Measurements from ENCODE around the gene MAP3K14.

The MAP3K14 gene

DNA sequence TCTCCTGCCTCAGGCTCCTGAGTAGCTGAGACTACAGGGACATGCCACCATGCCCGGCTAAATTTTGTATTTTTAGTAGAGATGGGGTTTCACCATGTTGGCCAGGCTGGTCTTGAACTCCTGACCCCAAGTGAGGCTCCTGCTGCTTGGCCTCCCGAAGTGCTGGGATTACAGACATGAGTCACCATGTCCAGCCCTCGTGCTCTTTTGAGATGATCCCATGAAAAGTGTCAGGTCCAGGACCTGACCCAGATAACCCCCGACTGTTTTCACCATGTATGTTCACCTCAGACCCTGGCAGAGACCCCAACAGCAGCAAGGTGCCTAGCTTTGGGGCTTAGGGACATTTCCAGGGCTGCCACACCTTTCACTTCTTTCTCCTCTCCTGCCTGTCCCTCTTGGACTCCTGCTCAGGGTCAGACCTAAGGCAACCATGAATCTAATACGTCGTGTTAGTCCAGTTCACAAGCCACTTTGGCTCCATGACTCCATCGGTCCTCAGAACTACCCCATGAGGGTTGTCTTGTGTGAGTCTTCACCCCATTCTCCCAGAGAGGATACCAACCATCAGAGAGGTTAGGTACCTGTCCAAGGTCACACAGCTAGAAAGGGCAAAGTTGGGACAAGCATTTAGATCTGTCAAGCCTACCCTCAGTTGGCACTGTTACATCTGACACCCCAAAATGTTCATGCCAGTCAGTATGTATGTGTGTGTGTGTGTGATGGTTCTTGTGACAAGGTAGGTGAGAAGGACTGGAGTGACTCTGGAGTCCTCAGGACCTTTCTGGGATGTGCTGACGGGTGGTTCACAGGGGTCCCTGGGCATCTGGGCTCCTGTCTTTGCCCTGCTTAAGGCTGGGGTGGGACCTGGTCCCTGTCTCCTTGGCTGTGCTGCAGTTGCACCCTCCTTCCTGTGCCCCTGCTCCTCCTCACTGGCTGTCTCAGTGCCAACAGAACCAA, 23.1 kb upstream of the MAP3K14 start:
- Histone ChIP-seq H3K9ac (ENCODE audit: low read length in 5 of 5) (peak overlapping the region in 1 of 5 donors; percentile 17), H3K36me3 (ENCODE audit: control insufficient read depth in 5 of 5, insufficient read depth in 5 of 5, low read length in 5 of 5) (no peaks in the 10 kb centered on the region), H3K9me3 (ENCODE audit: control insufficient read depth in 5 of 5, low read length in 5 of 5) (no peaks in the 10 kb centered on the region), H3K4me1 (ENCODE audit: control insufficient read depth in 5 of 5, insufficient read depth in 5 of 5, low read length in 5 of 5) (peaks cover 4 to 31% (median 14%) of the 10 kb centered on the region in 5 donors), H3K27me3 (ENCODE audit: control insufficient read depth in 5 of 5, insufficient read depth in 4 of 5, low read length in 5 of 5) (peaks cover 0 to 26% (median 2%) of the 10 kb centered on the region in 5 donors), H3K27ac (ENCODE audit: low read depth, low read length) (no peak overlapping the region), H3K4me3 (ENCODE audit: low read depth in 1 of 5, low read length in 5 of 5) (no peak overlapping the region)

DNA sequence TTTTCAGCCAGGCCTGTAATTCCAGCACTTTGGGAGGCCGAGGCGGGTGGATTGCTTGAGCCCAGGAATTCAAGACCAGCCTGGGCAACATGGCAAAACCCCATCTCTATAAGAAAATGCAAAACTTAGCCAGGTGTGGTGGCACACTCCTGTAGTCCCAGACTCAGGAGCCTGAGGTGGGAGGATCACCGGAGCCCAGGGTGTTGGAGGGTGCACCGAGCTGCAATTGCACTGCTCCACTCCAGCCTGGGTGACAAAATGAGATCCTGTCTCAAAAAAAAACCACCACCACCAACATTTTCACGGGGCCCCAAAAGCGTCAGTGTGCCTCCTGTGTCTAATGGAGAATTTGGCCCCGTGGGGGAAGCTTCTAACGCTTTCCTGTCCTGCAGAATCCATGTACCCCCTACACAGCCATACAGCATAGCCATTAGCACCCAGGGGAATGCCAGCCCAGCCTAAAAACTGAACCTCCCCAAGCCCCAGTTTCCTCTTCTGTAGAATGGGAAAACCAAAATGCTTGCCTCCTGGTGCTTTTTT, 22.2 kb upstream of the MAP3K14 start:
- Histone ChIP-seq H3K4me3 (ENCODE audit: low read depth in 1 of 5, low read length in 5 of 5) (no peak overlapping the region), H3K27ac (ENCODE audit: low read depth, low read length) (peak overlapping the region; percentile 65), H3K9me3 (ENCODE audit: control insufficient read depth in 5 of 5, low read length in 5 of 5) (no peaks in the 10 kb centered on the region), H3K9ac (ENCODE audit: low read length in 5 of 5) (no peak overlapping the region), H3K4me1 (ENCODE audit: control insufficient read depth in 5 of 5, insufficient read depth in 5 of 5, low read length in 5 of 5) (peaks cover 4 to 31% (median 14%) of the 10 kb centered on the region in 5 donors), H3K36me3 (ENCODE audit: control insufficient read depth in 5 of 5, insufficient read depth in 5 of 5, low read length in 5 of 5) (no peaks in the 10 kb centered on the region), H3K27me3 (ENCODE audit: control insufficient read depth in 5 of 5, insufficient read depth in 4 of 5, low read length in 5 of 5) (peaks cover 0 to 26% (median 5%) of the 10 kb centered on the region in 5 donors)

DNA sequence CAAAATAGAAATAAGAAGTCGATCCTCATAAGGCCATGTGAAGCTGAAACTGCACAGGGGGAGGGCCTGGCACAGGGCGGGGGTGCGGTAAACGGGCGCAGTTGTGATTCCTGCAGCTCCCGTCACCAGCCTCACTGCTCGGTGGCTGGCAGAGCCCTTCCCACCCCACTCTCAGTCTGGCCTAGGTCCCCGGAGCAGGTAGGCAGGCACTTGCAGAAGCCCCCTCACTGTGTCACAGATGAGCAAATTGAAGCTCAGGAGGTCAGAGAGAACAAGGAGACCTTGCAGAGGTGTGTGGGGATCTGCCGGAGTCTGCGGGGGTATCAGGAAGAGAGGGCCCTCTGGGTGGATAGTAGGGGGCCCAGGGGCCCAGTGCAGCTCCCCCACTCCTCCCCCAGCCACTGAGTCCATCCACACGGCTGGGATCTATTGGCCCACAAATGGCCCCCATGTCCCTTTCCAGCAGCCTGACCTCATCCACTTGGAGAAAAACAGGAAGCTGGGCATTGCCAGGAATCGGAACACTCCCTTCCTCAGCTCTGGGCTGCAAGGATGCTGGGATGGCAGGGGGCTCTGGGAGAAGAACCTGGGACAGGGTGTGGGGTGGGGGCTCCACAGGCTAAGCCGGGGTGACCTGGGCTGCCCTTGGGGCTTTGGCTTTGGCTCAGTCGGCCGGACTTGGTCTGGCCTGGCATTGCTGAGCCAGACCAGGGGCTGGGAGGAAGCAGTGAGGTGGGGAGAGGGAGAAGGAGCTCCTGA, 21.4 kb upstream of the MAP3K14 start:
- Histone ChIP-seq H3K36me3 (ENCODE audit: control insufficient read depth in 5 of 5, insufficient read depth in 5 of 5, low read length in 5 of 5) (no peaks in the 10 kb centered on the region), H3K4me1 (ENCODE audit: control insufficient read depth in 5 of 5, insufficient read depth in 5 of 5, low read length in 5 of 5) (peaks cover 8 to 38% (median 20%) of the 10 kb centered on the region in 5 donors), H3K9ac (ENCODE audit: low read length in 5 of 5) (peak overlapping the region in 3 of 5 donors; percentile 17 to 49 (median 18)), H3K9me3 (ENCODE audit: control insufficient read depth in 5 of 5, low read length in 5 of 5) (no peaks in the 10 kb centered on the region), H3K27me3 (ENCODE audit: control insufficient read depth in 5 of 5, insufficient read depth in 4 of 5, low read length in 5 of 5) (peaks cover 0 to 26% (median 5%) of the 10 kb centered on the region in 5 donors), H3K27ac (ENCODE audit: low read depth, low read length) (peak overlapping the region; percentile 65), H3K4me3 (ENCODE audit: low read depth in 1 of 5, low read length in 5 of 5) (peak overlapping the region in 1 of 5 donors; percentile 0)

DNA sequence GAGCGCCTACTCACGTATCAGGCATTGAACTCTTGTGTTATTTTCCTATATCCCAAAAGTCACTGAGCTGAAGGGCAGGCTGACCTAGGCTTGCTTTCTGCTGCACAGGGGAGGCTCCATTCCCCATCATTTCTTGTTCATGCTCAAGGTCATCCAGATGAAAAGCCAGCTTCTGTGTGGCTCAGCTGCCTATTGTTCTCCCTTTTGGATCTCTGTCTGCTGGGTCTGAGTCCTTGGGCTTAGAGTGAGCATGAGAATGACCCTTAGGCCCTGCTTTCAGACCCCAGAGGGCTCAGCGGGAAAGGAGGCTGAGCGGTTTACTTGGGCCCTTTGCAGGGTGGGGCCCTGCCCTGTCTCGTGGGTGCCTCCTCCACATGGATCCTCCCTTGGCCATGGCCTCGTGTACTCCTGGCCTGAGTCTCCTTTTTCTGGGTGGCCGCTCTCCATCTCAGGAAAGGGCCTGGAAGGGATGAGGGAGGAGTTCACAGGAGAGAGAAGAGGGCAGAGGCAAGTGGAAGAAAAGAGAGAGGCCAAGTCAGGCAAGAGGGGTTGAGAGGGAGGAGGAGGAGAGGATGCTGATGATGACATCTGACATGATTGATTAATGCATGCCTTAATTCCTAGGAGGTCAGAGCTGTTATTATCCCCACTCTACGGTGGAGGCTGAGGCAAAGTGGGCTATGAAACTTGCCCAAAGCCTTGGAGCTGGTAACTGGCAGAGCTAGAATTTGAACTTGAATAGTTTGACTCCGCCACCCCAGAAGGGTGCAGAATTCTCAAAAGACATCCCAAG, 19.8 kb upstream of the MAP3K14 start:
- H3K4me1 ChIP-seq (ENCODE audit: control insufficient read depth in 5 of 5, insufficient read depth in 5 of 5, low read length in 5 of 5) = peaks cover 6 to 44% (median 24%) of the 10 kb centered on the region in 5 donors
- no peaks in the 10 kb centered on the region for H3K36me3 ChIP-seq (ENCODE audit: control insufficient read depth in 5 of 5, insufficient read depth in 5 of 5, low read length in 5 of 5)
- H3K27me3 ChIP-seq (ENCODE audit: control insufficient read depth in 5 of 5, insufficient read depth in 4 of 5, low read length in 5 of 5) = peaks cover 0 to 12% (median 5%) of the 10 kb centered on the region in 5 donors
- H3K9me3 ChIP-seq (ENCODE audit: control insufficient read depth in 5 of 5, low read length in 5 of 5) = no peaks in the 10 kb centered on the region
- H3K4me3 ChIP-seq (ENCODE audit: low read depth in 1 of 5, low read length in 5 of 5) = no peak overlapping the region
- no peak overlapping the region for H3K9ac ChIP-seq (ENCODE audit: low read length in 5 of 5)
- H3K27ac ChIP-seq (ENCODE audit: low read depth, low read length) = no peak overlapping the region

DNA sequence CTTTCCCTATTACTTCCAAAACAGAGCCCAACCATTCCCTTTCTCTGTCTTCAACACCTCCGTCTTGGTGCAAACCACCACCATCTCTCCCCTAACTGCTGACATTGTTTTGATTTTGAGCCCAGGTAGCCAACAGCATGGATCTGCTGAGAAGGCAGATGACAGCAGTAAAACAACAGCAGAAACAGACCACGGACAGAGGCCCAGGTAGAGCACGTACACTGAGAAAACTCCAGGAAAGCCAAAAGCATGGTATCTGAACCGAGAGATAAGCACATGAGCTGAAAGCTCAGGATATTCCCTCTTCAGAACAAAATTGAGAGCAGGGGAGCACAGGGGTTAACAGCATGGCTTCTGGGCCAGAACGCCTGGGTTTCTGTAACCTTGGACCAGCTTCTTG, 18.9 kb upstream of the MAP3K14 start:
- peaks cover 0 to 9% (median 5%) of the 10 kb centered on the region in 5 donors for H3K27me3 ChIP-seq (ENCODE audit: control insufficient read depth in 5 of 5, insufficient read depth in 4 of 5, low read length in 5 of 5)
- no peaks in the 10 kb centered on the region for H3K36me3 ChIP-seq (ENCODE audit: control insufficient read depth in 5 of 5, insufficient read depth in 5 of 5, low read length in 5 of 5)
- no peak overlapping the region for H3K9ac ChIP-seq (ENCODE audit: low read length in 5 of 5)
- H3K4me3 ChIP-seq (ENCODE audit: low read depth in 1 of 5, low read length in 5 of 5) = no peak overlapping the region
- no peak overlapping the region for H3K27ac ChIP-seq (ENCODE audit: low read depth, low read length)
- H3K9me3 ChIP-seq (ENCODE audit: control insufficient read depth in 5 of 5, low read length in 5 of 5) = no peaks in the 10 kb centered on the region
- H3K4me1 ChIP-seq (ENCODE audit: control insufficient read depth in 5 of 5, insufficient read depth in 5 of 5, low read length in 5 of 5) = peaks cover 6 to 39% (median 24%) of the 10 kb centered on the region in 5 donors

DNA sequence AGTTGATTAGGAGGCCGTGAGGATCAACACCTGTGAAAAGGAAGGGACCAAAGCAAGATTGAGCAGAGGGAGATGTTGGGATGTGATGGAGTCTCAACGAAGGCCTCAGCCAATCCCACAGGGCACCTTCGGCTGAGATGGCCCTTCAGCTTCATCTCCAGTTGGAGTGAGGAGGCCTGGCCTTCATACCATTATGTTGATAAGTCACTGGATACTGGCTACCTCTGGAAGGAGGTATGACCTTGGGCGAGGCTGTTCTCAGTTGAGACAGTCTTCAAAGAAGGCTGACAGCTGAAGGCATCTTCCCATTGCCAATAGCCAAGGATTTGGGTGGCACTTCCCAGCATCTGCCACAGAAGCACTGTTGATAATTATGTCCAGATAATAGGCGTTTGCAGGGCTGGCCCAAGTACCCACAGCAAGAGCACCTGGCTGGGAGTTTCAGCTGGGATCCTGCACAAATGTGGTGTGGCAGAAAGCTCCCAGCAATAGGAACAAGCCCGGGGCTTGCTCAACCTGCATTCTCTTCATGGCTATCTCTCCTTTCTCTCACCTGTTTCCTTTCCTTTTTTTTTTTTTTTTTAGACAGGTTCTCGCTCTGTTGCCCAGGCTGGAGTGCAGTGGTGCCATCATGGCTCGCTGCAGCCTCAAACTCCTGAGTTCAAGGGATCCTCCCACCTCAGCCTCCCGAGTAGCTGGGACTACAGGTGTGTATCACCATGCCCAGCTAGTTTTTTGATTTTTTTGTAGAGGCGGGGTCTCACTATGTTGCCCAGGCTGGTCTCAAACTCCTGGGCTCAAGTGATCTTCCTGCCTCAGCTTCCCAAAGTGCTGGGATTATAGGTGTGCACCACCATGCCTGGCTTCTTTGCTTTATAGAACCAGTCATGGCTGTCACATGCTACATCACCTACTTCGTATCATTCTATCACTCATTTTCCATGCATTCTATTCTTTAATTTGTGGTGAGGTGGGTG, 18.2 kb upstream of the MAP3K14 start:
- no peak overlapping the region for H3K27ac ChIP-seq (ENCODE audit: low read depth, low read length)
- peaks cover 0 to 8% (median 2%) of the 10 kb centered on the region in 5 donors for H3K27me3 ChIP-seq (ENCODE audit: control insufficient read depth in 5 of 5, insufficient read depth in 4 of 5, low read length in 5 of 5)
- H3K4me1 ChIP-seq (ENCODE audit: control insufficient read depth in 5 of 5, insufficient read depth in 5 of 5, low read length in 5 of 5) = peaks cover 6 to 39% (median 25%) of the 10 kb centered on the region in 5 donors
- no peak overlapping the region for H3K9ac ChIP-seq (ENCODE audit: low read length in 5 of 5)
- no peaks in the 10 kb centered on the region for H3K9me3 ChIP-seq (ENCODE audit: control insufficient read depth in 5 of 5, low read length in 5 of 5)
- H3K4me3 ChIP-seq (ENCODE audit: low read depth in 1 of 5, low read length in 5 of 5) = no peak overlapping the region
- no peaks in the 10 kb centered on the region for H3K36me3 ChIP-seq (ENCODE audit: control insufficient read depth in 5 of 5, insufficient read depth in 5 of 5, low read length in 5 of 5)

DNA sequence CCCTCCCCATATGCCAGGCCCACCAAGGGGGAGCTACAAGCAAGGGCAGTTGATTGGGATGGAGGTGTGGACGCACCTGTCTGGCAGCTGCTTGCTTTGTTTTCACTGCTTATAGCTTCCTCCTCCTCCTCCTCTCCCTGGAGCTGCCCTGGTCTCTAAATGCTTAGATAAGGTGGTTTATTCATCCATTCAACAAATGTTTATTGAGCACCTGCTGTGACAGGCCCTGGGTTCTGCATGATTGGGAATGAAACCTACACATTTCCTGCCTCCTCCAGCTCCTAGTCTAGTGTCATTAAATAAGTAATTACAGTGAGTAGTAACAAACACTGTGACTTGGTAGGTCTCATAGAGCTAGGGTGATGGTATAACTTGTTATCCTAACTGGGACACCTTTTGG, 17.4 kb upstream of the MAP3K14 start:
- Histone ChIP-seq H3K4me3 (ENCODE audit: low read depth in 1 of 5, low read length in 5 of 5) (no peak overlapping the region), H3K27ac (ENCODE audit: low read depth, low read length) (peak overlapping the region; percentile 30), H3K9ac (ENCODE audit: low read length in 5 of 5) (no peak overlapping the region), H3K4me1 (ENCODE audit: control insufficient read depth in 5 of 5, insufficient read depth in 5 of 5, low read length in 5 of 5) (peaks cover 6 to 42% (median 32%) of the 10 kb centered on the region in 5 donors), H3K9me3 (ENCODE audit: control insufficient read depth in 5 of 5, low read length in 5 of 5) (no peaks in the 10 kb centered on the region), H3K27me3 (ENCODE audit: control insufficient read depth in 5 of 5, insufficient read depth in 4 of 5, low read length in 5 of 5) (peaks cover 0 to 4% (median 0%) of the 10 kb centered on the region in 5 donors), H3K36me3 (ENCODE audit: control insufficient read depth in 5 of 5, insufficient read depth in 5 of 5, low read length in 5 of 5) (no peaks in the 10 kb centered on the region)

DNA sequence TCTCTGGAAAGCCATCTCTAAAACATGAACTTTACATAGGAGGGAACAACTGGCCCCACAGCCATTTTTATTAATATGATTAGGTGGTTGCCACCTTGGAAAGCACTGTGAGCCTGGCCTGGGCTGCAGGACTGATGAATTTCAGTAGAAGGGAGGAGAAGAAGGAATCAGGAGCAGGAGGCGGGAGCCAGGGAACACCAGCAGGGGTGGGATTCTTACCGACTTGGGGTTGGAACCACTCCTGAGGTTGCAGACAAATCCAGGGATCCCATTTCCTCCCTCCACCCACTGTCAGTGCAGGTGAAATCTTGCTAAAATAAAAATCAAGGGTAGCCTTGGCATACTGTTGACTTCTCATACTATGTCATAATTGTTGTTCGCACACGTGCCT, 16.9 kb upstream of the MAP3K14 start:
- Histone ChIP-seq H3K27me3 (ENCODE audit: control insufficient read depth in 5 of 5, insufficient read depth in 4 of 5, low read length in 5 of 5) (peaks cover 0 to 4% (median 0%) of the 10 kb centered on the region in 5 donors), H3K36me3 (ENCODE audit: control insufficient read depth in 5 of 5, insufficient read depth in 5 of 5, low read length in 5 of 5) (no peaks in the 10 kb centered on the region), H3K4me3 (ENCODE audit: low read depth in 1 of 5, low read length in 5 of 5) (no peak overlapping the region), H3K27ac (ENCODE audit: low read depth, low read length) (peak overlapping the region; percentile 30), H3K9ac (ENCODE audit: low read length in 5 of 5) (no peak overlapping the region), H3K4me1 (ENCODE audit: control insufficient read depth in 5 of 5, insufficient read depth in 5 of 5, low read length in 5 of 5) (peaks cover 6 to 38% (median 31%) of the 10 kb centered on the region in 5 donors), H3K9me3 (ENCODE audit: control insufficient read depth in 5 of 5, low read length in 5 of 5) (no peaks in the 10 kb centered on the region)

Data from subcutaneous abdominal adipose tissue (tissue), 5 donors.